SU-DHL-6 (cell line): ENCODE results near the gene FUT9.

Experiments
- H2AFZ ChIP-seq: fragments of 200-600 bp; sonication (generic); 2 replicates; pipeline ENCODE4 v1.6.1; 2014; ENCODE audit warnings: low read depth, mild to moderate bottlenecking, moderate library complexity, mixed read lengths, antibody characterized with exemption, low read length; ENCODE audit not compliant: severe bottlenecking
- H3F3A ChIP-seq: fragments of 200-600 bp; shearing (Covaris generic); 2 replicates; pipeline ENCODE4 v1.6.0; 2016; ENCODE audit warnings: antibody characterized with exemption, mild to moderate bottlenecking; ENCODE audit not compliant: insufficient read depth
- H3K27ac ChIP-seq: fragments of 200-600 bp; sonication (generic); 2 replicates; pipeline ENCODE4 v1.5.1; 2016; ENCODE audit warnings: low read depth, mild to moderate bottlenecking, low read length, moderate library complexity, mixed read lengths
- H3K27me3 ChIP-seq: fragments of 200-600 bp; sonication (generic), shearing (Covaris generic); 2 replicates; pipeline ENCODE4 v1.6.0; 2014; ENCODE audit warnings: mild to moderate bottlenecking, low read length
- H3K36me3 ChIP-seq: fragments of 200-600 bp; sonication (generic); 2 replicates; pipeline ENCODE4 v1.6.1; 2014; ENCODE audit warnings: mild to moderate bottlenecking, low read length, mixed read lengths
- H3K4me2 ChIP-seq: fragments of 300-600, 200-600 bp; shearing (Covaris generic), sonication (generic); 2 replicates; pipeline ENCODE4 v1.6.0; 2014; ENCODE audit warnings: low read length, low read depth, mild to moderate bottlenecking; ENCODE audit not compliant: poor library complexity, severe bottlenecking
- H3K4me3 ChIP-seq: fragments of 200-600 bp; sonication (generic); 2 replicates; pipeline ENCODE4 v1.5.1; 2014; ENCODE audit warnings: antibody characterized with exemption, low read length, mild to moderate bottlenecking, mixed read lengths; ENCODE audit not compliant: insufficient read depth, poor library complexity, severe bottlenecking
- H3K79me2 ChIP-seq: fragments of 200-600 bp; sonication (generic); 2 replicates; pipeline ENCODE4 v1.6.1; 2014; ENCODE audit warnings: mild to moderate bottlenecking, low read length, moderate library complexity; ENCODE audit not compliant: insufficient read depth
- H3K9ac ChIP-seq: fragments of 200-600 bp; sonication (generic); 2 replicates; pipeline ENCODE4 v1.7.0; 2014; ENCODE audit warnings: mild to moderate bottlenecking, low read length
- H3K9me2 ChIP-seq: fragments of 200-600 bp; sonication (generic); replicated peaks from 2 replicates; pipeline ENCODE4 v1.6.1; 2014; ENCODE audit warnings: low read length; ENCODE audit not compliant: insufficient read depth
- H3K9me3 ChIP-seq: fragments of 200-600 bp; sonication (generic); 2 replicates; pipeline ENCODE4 v1.6.1; 2014; ENCODE audit warnings: low read length, mixed read lengths; ENCODE audit not compliant: insufficient read depth
- H4K20me1 ChIP-seq: fragments of 200-600 bp; sonication (generic); 2 replicates; pipeline ENCODE4 v1.6.1; 2014; ENCODE audit warnings: low read depth, mild to moderate bottlenecking, antibody characterized with exemption, low read length, moderate library complexity, mixed read lengths
- CTCF ChIP-seq: fragments of 200-600 bp; sonication (generic); IDR thresholded peaks from one replicate; pipeline ENCODE4 v1.5.1; 2017; ENCODE audit warnings: antibody characterized with exemption, mild to moderate bottlenecking, low read length, moderate library complexity; ENCODE audit not compliant: insufficient read depth, poor library complexity, severe bottlenecking
- EZH2phosphoT487 ChIP-seq: fragments of 200-600 bp; sonication (generic), shearing (Covaris generic); conservative IDR thresholded peaks from 2 replicates; pipeline ENCODE4 v1.6.1; 2018; ENCODE audit warnings: mild to moderate bottlenecking, antibody characterized with exemption, low read length, moderate library complexity, mixed read lengths

The FUT9 gene

GRCh38 chr6:96015518-96016333 is at the start of gene FUT9:
Gene FUT9, plus strand, starts transcription at chr6:96015974. Its CDS starts 187,182 bp downstream, at chr6:96203156.
- no peak for TF ChIP-seq CTCF
- H3K4me2 ChIP-seq, result no peak within 1 kb of the TSS
- no peaks in the 10 kb centered on the region for H4K20me1 ChIP-seq
- H3K4me3 ChIP-seq, result no peak within 1 kb of the TSS
- H3K27me3 ChIP-seq, result no peaks in the 10 kb centered on the region
- H3K36me3 ChIP-seq, result no peaks in the 10 kb centered on the region
- H3K27ac ChIP-seq, result no peak within 1 kb of the TSS
- H3K9ac ChIP-seq, result no peak within 1 kb of the TSS
- H3F3A ChIP-seq, result no peaks in the 10 kb centered on the region
- H3K9me2 ChIP-seq, result no peaks in the 10 kb centered on the region
- H2AFZ ChIP-seq, result no peak within 1 kb of the TSS
- no peaks in the 10 kb centered on the region for H3K9me3 ChIP-seq
- H3K79me2 ChIP-seq, result no peaks in the 10 kb centered on the region

DNA sequence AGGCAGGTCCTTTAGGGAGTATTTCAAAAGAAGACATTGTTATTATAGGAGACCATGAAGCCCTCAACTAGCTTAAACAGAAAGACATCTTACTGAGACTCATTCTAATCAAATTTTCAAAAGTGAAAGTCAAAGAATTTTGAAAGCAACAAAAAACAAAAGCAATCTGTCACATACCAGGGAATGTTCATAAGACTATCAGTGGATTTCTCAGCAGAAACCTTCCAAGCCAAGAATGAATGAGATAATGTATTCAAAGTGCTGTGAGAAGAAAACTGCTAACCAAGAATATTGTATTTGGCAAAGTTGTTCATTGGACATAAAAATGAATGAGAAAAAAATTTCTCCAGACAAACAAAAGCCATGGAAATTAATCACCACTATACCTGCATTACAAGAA is 48.2 kb upstream of the FUT9 start:
- H3K9me3 ChIP-seq, result no peaks in the 10 kb centered on the region
- TF ChIP-seq CTCF (no peak), EZH2phosphoT487 (no peak)
- no peaks in the 10 kb centered on the region; the same call in 1 of the 2 replicates for H3K9me2 ChIP-seq
- H3K27ac ChIP-seq, result no peak overlapping the region
- H3K4me3 ChIP-seq, result no peak overlapping the region
- H3K27me3 ChIP-seq, result no peaks in the 10 kb centered on the region
- no peak overlapping the region for H2AFZ ChIP-seq
- H3K79me2 ChIP-seq, result no peaks in the 10 kb centered on the region
- no peaks in the 10 kb centered on the region for H3F3A ChIP-seq
- no peak overlapping the region for H3K9ac ChIP-seq
- no peak overlapping the region for H3K4me2 ChIP-seq
- no peaks in the 10 kb centered on the region for H4K20me1 ChIP-seq
- no peaks in the 10 kb centered on the region for H3K36me3 ChIP-seq

- H2AFZ ChIP-seq, result no peak overlapping the region
- no peaks in the 10 kb centered on the region for H4K20me1 ChIP-seq
- H3K9ac ChIP-seq, result no peak overlapping the region
- H3F3A ChIP-seq, result no peaks in the 10 kb centered on the region
- no peaks in the 10 kb centered on the region for H3K9me3 ChIP-seq
- H3K36me3 ChIP-seq, result no peaks in the 10 kb centered on the region
- no peaks in the 10 kb centered on the region for H3K79me2 ChIP-seq
- H3K27ac ChIP-seq, result no peak overlapping the region
- no peak overlapping the region for H3K4me3 ChIP-seq
- TF ChIP-seq CTCF (no peak), EZH2phosphoT487 (no peak)
- H3K9me2 ChIP-seq, result no peaks in the 10 kb centered on the region
- H3K27me3 ChIP-seq, result no peaks in the 10 kb centered on the region
- H3K4me2 ChIP-seq, result no peak overlapping the region
These were observed 41.8 kb upstream of the FUT9 start for GRCh38 chr6:95973976-95974375.
